HG03139 (cell line): ENCODE measurements around the gene NAPG.
"Not testable (repeated sequence)": the region's sequence is repeated elsewhere in the genome, so short reads cannot be mapped to it uniquely, and the experiment has no call there.

ENCODE experiments used
- ATAC-seq: cut with Tn5 transposase; IDR thresholded peaks from one replicate; pipeline ENCODE4 v1.9.1; 2021; ENCODE audit not compliant: unreplicated experiment

The NAPG gene

GRCh38 chr18:10544093-10544748, 18.4 kb downstream of the NAPG start:
- ATAC-seq, result no peak

- no peak for ATAC-seq
These were observed 20.9 kb downstream of the NAPG start for GRCh38 chr18:10546557-10547300.

- ATAC-seq, result no peak
These were observed 26.4 kb downstream of the NAPG start for GRCh38 chr18:10552226-10552625.

GRCh38 chr18:10556251-10556650, 30.4 kb downstream of the NAPG start:
- ATAC-seq, result not testable (repeated sequence)

GRCh38 chr18:10557085-10557677, 31.4 kb downstream of the NAPG start:
- ATAC-seq, result no peak

GRCh38 chr18:10558243-10558966, 32.6 kb downstream of the NAPG start:
- no peak for ATAC-seq

- ATAC-seq, result no peak
These were observed 33.1 kb downstream of the NAPG start for GRCh38 chr18:10558967-10559298.

- no peak for ATAC-seq
These were observed 34.0 kb downstream of the NAPG start for GRCh38 chr18:10559553-10560451.

- ATAC-seq, result no peak
These were observed 34.7 kb downstream of the NAPG start for GRCh38 chr18:10560452-10561045.

GRCh38 chr18:10562773-10563160, 36.9 kb downstream of the NAPG start:
- ATAC-seq, result no peak

- ATAC-seq, result no peak
These were observed 38.1 kb downstream of the NAPG start for GRCh38 chr18:10563886-10564285.

GRCh38 chr18:10564975-10565773, 39.3 kb downstream of the NAPG start:
- no peak for ATAC-seq

- no peak for ATAC-seq
These were observed 40.0 kb downstream of the NAPG start for GRCh38 chr18:10565835-10566234.

GRCh38 chr18:10566390-10566789, 40.6 kb downstream of the NAPG start:
- ATAC-seq, result no peak

GRCh38 chr18:10569941-10570340, 44.1 kb downstream of the NAPG start:
- not testable (repeated sequence) for ATAC-seq

GRCh38 chr18:10570622-10571021, 44.8 kb downstream of the NAPG start:
- no peak for ATAC-seq

- no peak for ATAC-seq
These were observed 45.7 kb downstream of the NAPG start for GRCh38 chr18:10571537-10571936.

- ATAC-seq, result not testable (repeated sequence)
These were observed 47.4 kb downstream of the NAPG start for GRCh38 chr18:10573261-10573660.

- not testable (repeated sequence) for ATAC-seq
These were observed 48.6 kb downstream of the NAPG start for GRCh38 chr18:10574412-10574811.
